Neuronal stem cell (in vitro differentiated cells): ENCODE results near the gene AKAP5.

Experiments used
- DNase-seq: peaks from one replicate; pipeline ENCODE4 v3.0.0-alpha.2; 2013; ENCODE audit warnings: low spot score
- H2AFZ ChIP-seq: one replicate; pipeline ENCODE4 v1.6.1; 2013; ENCODE audit warnings: mild to moderate bottlenecking, low read length, inconsistent platforms
- H2AK5ac ChIP-seq: 2 replicates; pipeline ENCODE4 v1.6.1; 2013; ENCODE audit warnings: low read depth, mild to moderate bottlenecking, inconsistent platforms, low read length, moderate library complexity, mixed read lengths
- H2BK120ac ChIP-seq: 2 replicates; pipeline ENCODE4 v1.6.1; 2013; ENCODE audit warnings: low read depth, mild to moderate bottlenecking, inconsistent platforms, low read length, moderate library complexity, mixed read lengths
- H2BK12ac ChIP-seq: one replicate; pipeline ENCODE4 v1.6.1; 2013; ENCODE audit warnings: low read length, inconsistent platforms
- H2BK15ac ChIP-seq: 2 replicates; pipeline ENCODE4 v1.6.1; 2013; ENCODE audit warnings: mild to moderate bottlenecking, low read length, inconsistent platforms, mixed read lengths
- H2BK5ac ChIP-seq: one replicate; pipeline ENCODE4 v1.6.1; 2013; ENCODE audit warnings: inconsistent platforms, mild to moderate bottlenecking, low read length, moderate library complexity
- H3K14ac ChIP-seq: one replicate; pipeline ENCODE4 v1.6.1; 2013; ENCODE audit warnings: low read length, inconsistent platforms
- H3K18ac ChIP-seq: 2 replicates; pipeline ENCODE4 v1.6.1; 2013; ENCODE audit warnings: low read length, inconsistent platforms
- H3K23ac ChIP-seq: 2 replicates; pipeline ENCODE4 v1.6.1; 2013; ENCODE audit warnings: low read depth, mild to moderate bottlenecking, mixed read lengths, low read length, inconsistent platforms; ENCODE audit not compliant: poor library complexity
- H3K27ac ChIP-seq: replicated peaks from 3 replicates; pipeline ENCODE4 v1.5.1; 2013; ENCODE audit warnings: low read length, inconsistent platforms
- H3K27me3 ChIP-seq, 3 experiments: 2 replicates each; pipeline ENCODE4 v1.6.1; 2013; ENCODE audit warnings: low read length in 3 of 3, mild to moderate bottlenecking in 2 of 3, inconsistent platforms in 1 of 3, low read depth in 1 of 3, mixed read lengths in 1 of 3, moderate library complexity in 1 of 3; ENCODE audit not compliant: control insufficient read depth in 3 of 3, insufficient read depth in 3 of 3
- H3K36me3 ChIP-seq, 2 donors: replicated peaks in 1 of 2; 2 replicates each; pipeline ENCODE4 v1.6.1; 2013; ENCODE audit warnings: low read length in 2 of 2; ENCODE audit not compliant: control insufficient read depth in 2 of 2, insufficient read depth in 2 of 2
- H3K4ac ChIP-seq: 2 replicates; pipeline ENCODE4 v1.6.1; 2013; ENCODE audit warnings: inconsistent platforms, mild to moderate bottlenecking, low read length, moderate library complexity
- H3K4me1 ChIP-seq, 2 donors: 1 replicate in 1 of 2; 2 replicates in 1 of 2; pipeline ENCODE4 v1.6.1; 2013; ENCODE audit warnings: low read length in 2 of 2, low read depth in 1 of 2; ENCODE audit not compliant: control insufficient read depth in 2 of 2, insufficient read depth in 1 of 2
- H3K4me2 ChIP-seq: one replicate; pipeline ENCODE4 v1.6.1; 2013; ENCODE audit warnings: mild to moderate bottlenecking, low read length, inconsistent platforms; ENCODE audit not compliant: insufficient read depth, poor library complexity, severe bottlenecking
- H3K4me3 ChIP-seq, 2 donors: 2 replicates each; pipeline ENCODE4 v1.5.1; 2013; ENCODE audit warnings: low read length in 2 of 2, mild to moderate bottlenecking in 2 of 2, inconsistent platforms in 1 of 2, moderate library complexity in 1 of 2
- H3K79me1 ChIP-seq: one replicate; pipeline ENCODE4 v1.6.1; 2013; ENCODE audit warnings: low read depth, mild to moderate bottlenecking, inconsistent platforms, low read length, moderate library complexity
- H3K9ac ChIP-seq: one replicate; pipeline ENCODE4 v1.6.1; 2013; ENCODE audit warnings: mild to moderate bottlenecking, low read depth, low read length, inconsistent platforms; ENCODE audit not compliant: poor library complexity
- H3K9me3 ChIP-seq, 2 donors: replicated peaks in 1 of 2; 2 replicates each; pipeline versions ENCODE3 to v1.6.1; 2013; ENCODE audit warnings: low read length in 2 of 2, mild to moderate bottlenecking in 2 of 2, inconsistent platforms in 1 of 2, low read depth in 1 of 2, mixed read lengths in 1 of 2, moderate library complexity in 1 of 2; ENCODE audit not compliant: control insufficient read depth in 2 of 2, insufficient read depth in 1 of 2
- H4K8ac ChIP-seq: one replicate; pipeline ENCODE4 v1.6.1; 2013; ENCODE audit warnings: low read depth, mild to moderate bottlenecking, inconsistent platforms, low read length, moderate library complexity
- H4K91ac ChIP-seq: one replicate; pipeline ENCODE4 v1.6.1; 2013; ENCODE audit warnings: low read length, low read depth, mild to moderate bottlenecking, inconsistent platforms; ENCODE audit not compliant: poor library complexity
- WGBS, 2 donors: extraction: QIAGEN DNeasy Blood & Tissue Kit; methylation state at CpG; one replicate each; pipeline ENCODE4 v1.1.7; 2013; ENCODE audit warnings: missing lambda C conversion rate in 2 of 2, mixed read lengths in 1 of 2; ENCODE audit not compliant: insufficient read length in 2 of 2, insufficient replicate concordance in 1 of 2; ENCODE audit errors: extremely low coverage in 2 of 2; 5-methylcytosine and 5-hydroxymethylcytosine counted together

AKAP5 gene

DNA sequence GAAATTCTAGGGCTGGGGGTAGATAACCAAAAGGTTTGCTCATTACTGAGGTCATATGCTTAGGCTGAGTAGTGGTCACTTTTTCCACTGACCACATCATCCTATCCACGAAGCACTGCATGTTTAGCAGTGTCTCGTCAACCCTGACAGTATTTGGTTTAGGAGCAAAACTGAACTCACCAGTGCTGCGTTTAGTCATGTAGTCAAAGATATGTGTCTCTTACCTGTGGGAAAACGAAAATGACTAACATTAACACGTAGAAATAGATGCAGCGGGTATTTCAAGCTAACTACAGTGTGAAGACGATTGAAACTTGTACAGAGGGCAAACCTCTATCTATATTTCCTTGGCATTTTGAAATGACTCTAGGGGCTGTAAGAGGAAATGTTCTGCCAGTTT is 42.5 kb upstream of the AKAP5 start:
- Histone ChIP-seq H3K4me2 (no peak overlapping the region), H3K4ac (no peak overlapping the region), H4K91ac (no peak overlapping the region), H3K4me3 (no peak overlapping the region), H3K27me3 (no peaks in the 10 kb centered on the region), H2BK15ac (no peak overlapping the region), H4K8ac (no peak overlapping the region), H2AFZ (no peak overlapping the region), H3K4me1 (peaks cover 1 to 3% of the 10 kb centered on the region in 2 donors), H3K9me3 (no peaks in the 10 kb centered on the region), H3K18ac (no peak overlapping the region), H3K36me3 (peaks cover 36 to 89% of the 10 kb centered on the region in 2 donors), H2BK12ac (no peak overlapping the region), H2AK5ac (no peak overlapping the region), H2BK5ac (no peak overlapping the region), H2BK120ac (no peak overlapping the region), H3K79me1 (no peaks in the 10 kb centered on the region), H3K23ac (no peak overlapping the region), H3K14ac (no peak overlapping the region), H3K9ac (no peak overlapping the region), H3K27ac (no peak overlapping the region)
- WGBS, 2 donors, result no CpG with 5 or more reads among the region's 7 CpGs
- DNase-seq, result no peak

GRCh38 chr14:64423987-64424386 is 41.3 kb upstream of the AKAP5 start:
- no peak overlapping the region for H2BK120ac ChIP-seq
- WGBS, 2 donors, result no CpG with 5 or more reads among the region's 6 CpGs
- no peak overlapping the region for H2AK5ac ChIP-seq
- H3K4me2 ChIP-seq, result no peak overlapping the region
- H3K36me3 ChIP-seq, result peaks cover 32 to 92% of the 10 kb centered on the region in 2 donors
- no peaks in the 10 kb centered on the region for H3K9me3 ChIP-seq
- H2BK5ac ChIP-seq, result no peak overlapping the region
- H3K4me3 ChIP-seq, result no peak overlapping the region
- DNase-seq, result no peak
- H3K23ac ChIP-seq, result no peak overlapping the region
- H2AFZ ChIP-seq, result no peak overlapping the region
- H3K27ac ChIP-seq, result no peak overlapping the region
- no peaks in the 10 kb centered on the region for H3K27me3 ChIP-seq
- no peak overlapping the region for H4K8ac ChIP-seq
- H2BK15ac ChIP-seq, result no peak overlapping the region
- H3K79me1 ChIP-seq, result no peaks in the 10 kb centered on the region
- H2BK12ac ChIP-seq, result no peak overlapping the region
- no peak overlapping the region for H3K4ac ChIP-seq
- H3K4me1 ChIP-seq, result peaks cover 1 to 3% of the 10 kb centered on the region in 2 donors
- no peak overlapping the region for H3K14ac ChIP-seq
- H3K18ac ChIP-seq, result no peak overlapping the region
- H4K91ac ChIP-seq, result no peak overlapping the region
- no peak overlapping the region for H3K9ac ChIP-seq

DNA sequence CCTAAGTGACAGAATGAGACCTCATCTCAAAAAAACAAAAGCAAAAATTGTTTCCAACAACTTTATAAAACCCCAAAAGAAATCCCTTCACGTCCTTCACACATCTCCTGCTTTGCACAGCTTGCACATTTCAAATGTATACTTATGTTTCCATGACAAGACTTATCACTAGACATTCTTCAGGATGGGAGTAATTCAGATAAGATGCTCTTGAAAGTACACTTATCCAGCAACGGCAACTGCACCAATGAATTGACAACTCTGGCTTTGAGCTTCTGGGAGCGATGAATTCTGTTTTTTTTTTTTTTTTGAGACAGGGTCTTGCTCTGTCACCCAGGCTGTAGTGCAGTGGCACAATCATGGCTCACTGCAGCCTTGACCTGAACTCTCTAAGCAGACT is 30.8 kb upstream of the AKAP5 start:
- DNase-seq, result no peak
- Histone ChIP-seq H3K36me3 (peaks cover 25 to 93% of the 10 kb centered on the region in 2 donors), H3K4me1 (no peaks in the 10 kb centered on the region), H2AFZ (no peak overlapping the region), H3K9me3 (no peaks in the 10 kb centered on the region), H3K4me2 (no peak overlapping the region), H3K14ac (no peak overlapping the region), H3K18ac (no peak overlapping the region), H3K23ac (no peak overlapping the region), H3K4me3 (no peak overlapping the region), H4K91ac (no peak overlapping the region), H2BK12ac (no peak overlapping the region), H3K27ac (no peak overlapping the region), H2BK120ac (no peak overlapping the region), H3K4ac (no peak overlapping the region), H3K79me1 (no peaks in the 10 kb centered on the region), H3K27me3 (no peaks in the 10 kb centered on the region), H3K9ac (no peak overlapping the region), H2AK5ac (no peak overlapping the region), H2BK15ac (no peak overlapping the region), H4K8ac (no peak overlapping the region), H2BK5ac (no peak overlapping the region)
- 100% methylated on average over 1 of the region's 3 CpGs; no CpG with 5 or more reads in 1 of the 2 donors for WGBS, 2 donors

DNA sequence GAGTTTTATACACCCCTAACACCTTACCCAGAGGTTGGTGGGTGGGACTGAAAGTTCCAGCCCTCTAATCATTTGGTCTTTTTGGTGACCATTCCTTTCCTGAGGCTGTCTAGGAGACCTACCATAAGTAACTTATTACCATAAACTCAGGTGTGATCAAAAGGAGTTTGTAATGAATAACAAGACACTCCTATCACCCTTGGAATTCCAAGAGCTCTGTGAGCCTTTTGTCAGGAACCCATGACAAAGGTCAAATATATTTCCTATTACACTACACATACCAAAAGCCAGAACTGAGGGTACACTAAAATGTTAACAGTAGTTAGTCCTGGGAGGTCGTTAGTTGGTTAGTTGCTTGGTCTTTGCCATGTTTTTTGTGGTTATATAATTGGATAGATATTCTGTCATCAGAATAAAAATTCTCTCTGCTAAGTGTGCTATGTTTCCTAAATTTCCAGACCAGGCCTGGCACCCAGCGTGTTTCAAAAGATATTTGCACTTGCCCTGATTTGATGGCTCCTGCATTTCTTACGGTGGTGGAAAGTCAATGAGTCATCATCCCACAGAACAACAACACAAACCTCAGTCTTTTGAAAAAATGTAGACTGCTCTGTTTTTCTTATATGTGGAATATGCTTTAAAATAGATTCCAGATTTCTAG is 27.0 kb upstream of the AKAP5 start:
- H2BK15ac ChIP-seq, result no peak overlapping the region
- no peaks in the 10 kb centered on the region for H3K9me3 ChIP-seq
- H4K91ac ChIP-seq, result no peak overlapping the region
- no peaks in the 10 kb centered on the region for H3K79me1 ChIP-seq
- H3K18ac ChIP-seq, result no peak overlapping the region
- WGBS, 2 donors, result no CpG with 5 or more reads among the region's 3 CpGs
- no peak overlapping the region for H2BK12ac ChIP-seq
- peaks cover 31 to 92% of the 10 kb centered on the region in 2 donors for H3K36me3 ChIP-seq
- no peak overlapping the region for H3K23ac ChIP-seq
- H3K4me1 ChIP-seq, result no peaks in the 10 kb centered on the region
- H3K27ac ChIP-seq, result no peak overlapping the region
- no peak overlapping the region for H3K14ac ChIP-seq
- no peak overlapping the region for H2BK5ac ChIP-seq
- H2BK120ac ChIP-seq, result no peak overlapping the region
- H3K9ac ChIP-seq, result no peak overlapping the region
- no peak overlapping the region for H3K4me2 ChIP-seq
- H2AK5ac ChIP-seq, result no peak overlapping the region
- no peak overlapping the region for H3K4ac ChIP-seq
- H3K27me3 ChIP-seq, result no peaks in the 10 kb centered on the region
- H3K4me3 ChIP-seq, result no peak overlapping the region
- no peak overlapping the region for H2AFZ ChIP-seq
- DNase-seq, result no peak
- H4K8ac ChIP-seq, result no peak overlapping the region
